Neural cell (in vitro differentiated cells): ENCODE data around the gene COL5A1. TPM values are rescaled to one million over a fixed set of nuclear protein-coding genes. Genes with fewer than 3 reads are reported as not detected.

Experiments
- H2AFZ ChIP-seq: fragments of 200-600, 300-800 bp; sonication (generic), shearing (Covaris generic); 2 replicates; pipeline ENCODE4 v1.6.0; 2014; ENCODE audit warnings: low read depth, mild to moderate bottlenecking, antibody characterized with exemption, low read length, moderate library complexity
- H3F3A ChIP-seq: fragments of 200-600 bp; shearing (Covaris generic); 2 replicates; pipeline ENCODE4 v1.6.1; 2016; ENCODE audit warnings: mild to moderate bottlenecking, moderate library complexity, mixed read lengths, antibody characterized with exemption, low read length; ENCODE audit not compliant: insufficient read depth, poor library complexity, severe bottlenecking
- H3K27ac ChIP-seq: fragments of 200-600, 300-800 bp; sonication (generic), shearing (Covaris generic); 2 replicates; pipeline ENCODE4 v1.5.1; 2014; ENCODE audit warnings: mild to moderate bottlenecking, low read length, moderate library complexity
- H3K27me3 ChIP-seq: fragments of 300-800, 200-600 bp; sonication (generic), shearing (Covaris generic); 2 replicates; pipeline ENCODE4 v1.6.0; 2014; ENCODE audit warnings: mild to moderate bottlenecking, low read depth, low read length, moderate library complexity; ENCODE audit not compliant: insufficient read depth
- H3K36me3 ChIP-seq: fragments of 300-800, 200-600 bp; sonication (generic), shearing (Covaris generic); 2 replicates; pipeline ENCODE4 v1.5.1; 2014; ENCODE audit warnings: mild to moderate bottlenecking, antibody characterized with exemption, low read length, moderate library complexity; ENCODE audit not compliant: insufficient read depth
- H3K4me2 ChIP-seq: fragments of 300-800, 200-600 bp; sonication (generic), shearing (Covaris generic); 2 replicates; pipeline ENCODE4 v1.6.0; 2014; ENCODE audit warnings: mild to moderate bottlenecking, low read length
- H3K4me3 ChIP-seq: fragments of 300-800, 200-600 bp; sonication (generic), shearing (Covaris generic); 2 replicates; pipeline ENCODE4 v1.5.1; 2014; ENCODE audit warnings: mild to moderate bottlenecking, low read length, moderate library complexity
- H3K79me2 ChIP-seq: fragments of 200-600 bp; shearing (Covaris generic); replicated peaks from 2 replicates; pipeline ENCODE4 v1.6.0; 2014; ENCODE audit warnings: mild to moderate bottlenecking, low read length, moderate library complexity; ENCODE audit not compliant: insufficient read depth
- H3K9ac ChIP-seq: fragments of 300-800, 200-600 bp; sonication (generic), shearing (Covaris generic); 2 replicates; pipeline ENCODE4 v1.6.1; 2016; ENCODE audit warnings: mild to moderate bottlenecking, low read length, mixed read lengths
- H3K9me2 ChIP-seq: fragments of 200-600 bp; shearing (Covaris generic); 2 replicates; pipeline ENCODE4 v1.6.1; 2016; ENCODE audit warnings: mild to moderate bottlenecking, low read length, mixed read lengths; ENCODE audit not compliant: insufficient read depth
- H3K9me3 ChIP-seq: fragments of 200-600, 300-800 bp; sonication (generic), shearing (Covaris generic); 2 replicates; pipeline ENCODE4 v1.6.1; 2016; ENCODE audit warnings: mild to moderate bottlenecking, mixed run types, low read length, moderate library complexity, mixed read lengths
- H4K20me1 ChIP-seq: fragments of 200-600 bp; shearing (Covaris generic); 2 replicates; pipeline ENCODE4 v1.6.1; 2016; ENCODE audit warnings: mild to moderate bottlenecking, mixed run types; ENCODE audit not compliant: insufficient read depth
- EP300 ChIP-seq: fragments of 450-650 bp; conservative IDR thresholded peaks from 2 replicates; pipeline ENCODE4 v1.6.1; 2014; ENCODE audit warnings: antibody characterized with exemption, mild to moderate bottlenecking, moderate library complexity; ENCODE audit not compliant: poor library complexity, severe bottlenecking
- EZH2 ChIP-seq: fragments of 200-600, 300-800 bp; shearing (Covaris generic), sonication (generic); IDR thresholded peaks from 2 replicates; pipeline ENCODE4 v1.6.1; 2014; ENCODE audit warnings: antibody characterized with exemption, low read length, borderline replicate concordance, mild to moderate bottlenecking; ENCODE audit not compliant: insufficient read depth, poor library complexity, severe bottlenecking
- MXI1 ChIP-seq: fragments of 450-650 bp; conservative IDR thresholded peaks from 2 replicates; pipeline ENCODE4 v1.6.1; 2014; ENCODE audit warnings: antibody characterized with exemption, mild to moderate bottlenecking; ENCODE audit not compliant: poor library complexity, severe bottlenecking
- POLR2AphosphoS5 ChIP-seq: IDR thresholded peaks from 2 replicates; pipeline ENCODE4 v1.6.1; 2012
- RAD21 ChIP-seq: fragments of 450-650 bp; conservative IDR thresholded peaks from 2 replicates; pipeline ENCODE4 v1.6.1; 2014; ENCODE audit warnings: antibody characterized with exemption, mild to moderate bottlenecking, moderate library complexity
- SMC3 ChIP-seq: fragments of 450-650 bp; conservative IDR thresholded peaks from 2 replicates; pipeline ENCODE4 v1.6.1; 2014; ENCODE audit warnings: antibody characterized with exemption, mild to moderate bottlenecking, moderate library complexity; ENCODE audit not compliant: poor library complexity
- TAF1 ChIP-seq: IDR thresholded peaks from 2 replicates; pipeline ENCODE4 v1.6.1; 2012; ENCODE audit warnings: low read depth
- polyA plus RNA-seq: library from polyadenylated mRNA; depleted of rRNA; stranded (reverse); fragments of >200 nt; gene quantifications from 2 replicates; pipeline ENCODE4 v1.2.3, GENCODE V29; 2014
- TF ChIP-seq, protein P1 (sequence below): fragments of 450-650 bp; IDR thresholded peaks from 2 replicates; pipeline ENCODE4 v1.5.1; 2014; ENCODE audit warnings: antibody characterized with exemption, mild to moderate bottlenecking, moderate library complexity; ENCODE audit not compliant: poor library complexity, severe bottlenecking
- TF ChIP-seq, protein P2 (sequence below): IDR thresholded peaks from 2 replicates; pipeline ENCODE4 v1.6.1; 2012; ENCODE audit warnings: borderline replicate concordance

Gene COL5A1
- polyA plus RNA-seq, 1 donor from 2014 or later, result not detected

DNA sequence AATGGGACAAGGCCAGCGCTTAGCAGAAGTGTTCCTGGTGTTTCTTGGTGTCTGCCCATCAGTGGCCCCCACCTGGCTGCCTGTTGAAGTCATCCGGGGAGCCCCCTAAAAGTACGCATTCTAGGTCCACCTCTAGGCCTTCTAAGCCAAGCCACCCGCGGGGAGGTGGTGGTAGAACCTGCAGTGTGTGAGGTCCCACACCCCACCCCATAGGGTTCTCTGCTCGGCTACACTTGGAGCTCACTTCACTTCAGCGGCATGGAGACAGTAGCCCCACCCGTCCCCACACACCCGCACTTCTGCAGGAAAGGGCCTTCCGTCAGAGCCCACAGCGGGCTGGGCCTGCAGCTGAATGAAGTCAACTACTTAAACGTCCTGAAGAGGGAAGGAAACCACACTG, 209.4 kb downstream of the COL5A1 start:
- H3K9ac ChIP-seq, result no peak overlapping the region
- no peaks in the 10 kb centered on the region for H4K20me1 ChIP-seq
- H3K4me3 ChIP-seq, result no peak overlapping the region
- no peaks in the 10 kb centered on the region for H3F3A ChIP-seq
- no peak for TF ChIP-seq TAF1
- TF ChIP-seq, protein P1, sequence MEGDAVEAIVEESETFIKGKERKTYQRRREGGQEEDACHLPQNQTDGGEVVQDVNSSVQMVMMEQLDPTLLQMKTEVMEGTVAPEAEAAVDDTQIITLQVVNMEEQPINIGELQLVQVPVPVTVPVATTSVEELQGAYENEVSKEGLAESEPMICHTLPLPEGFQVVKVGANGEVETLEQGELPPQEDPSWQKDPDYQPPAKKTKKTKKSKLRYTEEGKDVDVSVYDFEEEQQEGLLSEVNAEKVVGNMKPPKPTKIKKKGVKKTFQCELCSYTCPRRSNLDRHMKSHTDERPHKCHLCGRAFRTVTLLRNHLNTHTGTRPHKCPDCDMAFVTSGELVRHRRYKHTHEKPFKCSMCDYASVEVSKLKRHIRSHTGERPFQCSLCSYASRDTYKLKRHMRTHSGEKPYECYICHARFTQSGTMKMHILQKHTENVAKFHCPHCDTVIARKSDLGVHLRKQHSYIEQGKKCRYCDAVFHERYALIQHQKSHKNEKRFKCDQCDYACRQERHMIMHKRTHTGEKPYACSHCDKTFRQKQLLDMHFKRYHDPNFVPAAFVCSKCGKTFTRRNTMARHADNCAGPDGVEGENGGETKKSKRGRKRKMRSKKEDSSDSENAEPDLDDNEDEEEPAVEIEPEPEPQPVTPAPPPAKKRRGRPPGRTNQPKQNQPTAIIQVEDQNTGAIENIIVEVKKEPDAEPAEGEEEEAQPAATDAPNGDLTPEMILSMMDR, result no peak
- TF ChIP-seq EZH2, result no peak
- no peak for TF ChIP-seq MXI1
- no peak for TF ChIP-seq EP300
- no peak for TF ChIP-seq RAD21
- TF ChIP-seq, protein P2, sequence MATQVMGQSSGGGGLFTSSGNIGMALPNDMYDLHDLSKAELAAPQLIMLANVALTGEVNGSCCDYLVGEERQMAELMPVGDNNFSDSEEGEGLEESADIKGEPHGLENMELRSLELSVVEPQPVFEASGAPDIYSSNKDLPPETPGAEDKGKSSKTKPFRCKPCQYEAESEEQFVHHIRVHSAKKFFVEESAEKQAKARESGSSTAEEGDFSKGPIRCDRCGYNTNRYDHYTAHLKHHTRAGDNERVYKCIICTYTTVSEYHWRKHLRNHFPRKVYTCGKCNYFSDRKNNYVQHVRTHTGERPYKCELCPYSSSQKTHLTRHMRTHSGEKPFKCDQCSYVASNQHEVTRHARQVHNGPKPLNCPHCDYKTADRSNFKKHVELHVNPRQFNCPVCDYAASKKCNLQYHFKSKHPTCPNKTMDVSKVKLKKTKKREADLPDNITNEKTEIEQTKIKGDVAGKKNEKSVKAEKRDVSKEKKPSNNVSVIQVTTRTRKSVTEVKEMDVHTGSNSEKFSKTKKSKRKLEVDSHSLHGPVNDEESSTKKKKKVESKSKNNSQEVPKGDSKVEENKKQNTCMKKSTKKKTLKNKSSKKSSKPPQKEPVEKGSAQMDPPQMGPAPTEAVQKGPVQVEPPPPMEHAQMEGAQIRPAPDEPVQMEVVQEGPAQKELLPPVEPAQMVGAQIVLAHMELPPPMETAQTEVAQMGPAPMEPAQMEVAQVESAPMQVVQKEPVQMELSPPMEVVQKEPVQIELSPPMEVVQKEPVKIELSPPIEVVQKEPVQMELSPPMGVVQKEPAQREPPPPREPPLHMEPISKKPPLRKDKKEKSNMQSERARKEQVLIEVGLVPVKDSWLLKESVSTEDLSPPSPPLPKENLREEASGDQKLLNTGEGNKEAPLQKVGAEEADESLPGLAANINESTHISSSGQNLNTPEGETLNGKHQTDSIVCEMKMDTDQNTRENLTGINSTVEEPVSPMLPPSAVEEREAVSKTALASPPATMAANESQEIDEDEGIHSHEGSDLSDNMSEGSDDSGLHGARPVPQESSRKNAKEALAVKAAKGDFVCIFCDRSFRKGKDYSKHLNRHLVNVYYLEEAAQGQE, result no peak
- TF ChIP-seq SMC3, result no peak
- no peak for TF ChIP-seq POLR2AphosphoS5
- no peak overlapping the region for H2AFZ ChIP-seq
- no peaks in the 10 kb centered on the region for H3K9me3 ChIP-seq
- H3K4me2 ChIP-seq, result no peak overlapping the region
- no peaks in the 10 kb centered on the region for H3K36me3 ChIP-seq
- H3K79me2 ChIP-seq, result no peaks in the 10 kb centered on the region
- no peaks in the 10 kb centered on the region for H3K27me3 ChIP-seq
- H3K9me2 ChIP-seq, result no peaks in the 10 kb centered on the region
- H3K27ac ChIP-seq, result no peak overlapping the region

DNA sequence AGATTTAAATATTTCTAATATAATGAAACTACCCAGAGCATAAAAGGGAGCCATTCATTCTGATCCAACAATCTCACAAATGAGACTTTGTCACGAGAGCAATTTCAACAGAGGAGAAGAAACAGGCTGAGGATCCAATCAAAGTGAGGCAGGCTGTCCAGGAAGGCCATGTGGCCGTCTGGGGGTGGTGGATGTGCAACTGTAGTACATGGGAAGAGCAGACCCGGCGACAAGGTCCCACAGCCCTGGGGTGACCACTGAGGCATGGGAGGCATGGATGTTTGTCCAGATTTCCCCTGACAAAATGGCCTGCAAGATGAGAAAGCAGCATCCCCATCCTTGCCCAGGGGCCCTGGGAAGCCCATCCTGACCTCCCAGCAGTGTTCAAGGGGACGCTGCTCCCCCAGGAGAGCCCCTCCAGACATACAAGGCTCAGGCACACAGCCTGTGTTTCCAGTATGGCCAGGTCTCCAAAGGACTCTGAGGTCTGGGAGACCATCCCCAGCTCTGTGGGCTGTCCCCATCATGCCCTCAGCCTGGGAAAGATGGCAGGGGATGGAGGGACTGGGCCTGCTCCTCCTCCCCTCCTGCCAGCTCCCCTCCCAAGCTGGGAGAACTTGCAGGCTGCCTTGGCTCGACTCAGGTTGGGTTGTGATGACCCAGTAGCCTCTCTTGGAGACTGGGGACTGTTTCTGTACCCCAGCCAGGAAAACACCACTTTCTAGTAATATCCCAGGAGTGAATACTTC, 211.5 kb downstream of the COL5A1 start:
- TF ChIP-seq POLR2AphosphoS5, result no peak
- no peak for TF ChIP-seq RAD21
- TF ChIP-seq, protein P2, result no peak
- TF ChIP-seq EP300, result no peak
- TF ChIP-seq, protein P1, result no peak
- TF ChIP-seq TAF1, result no peak
- TF ChIP-seq MXI1, result no peak
- no peak for TF ChIP-seq SMC3
- TF ChIP-seq EZH2, result no peak
- Histone ChIP-seq H3K27me3 (no peaks in the 10 kb centered on the region), H4K20me1 (no peaks in the 10 kb centered on the region), H3K9me3 (no peaks in the 10 kb centered on the region), H3K4me2 (no peak overlapping the region), H3K9me2 (no peaks in the 10 kb centered on the region), H3K9ac (no peak overlapping the region), H3F3A (no peaks in the 10 kb centered on the region), H3K27ac (no peak overlapping the region), H3K36me3 (no peaks in the 10 kb centered on the region), H3K4me3 (no peak overlapping the region), H2AFZ (no peak overlapping the region), H3K79me2 (no peaks in the 10 kb centered on the region)
